Fibroblast of lung (primary cell): ENCODE results near the gene TOX2. TPM values are rescaled to one million over a fixed set of nuclear protein-coding genes. Genes with fewer than 3 reads are reported as not detected.

Experiments used
- DNase-seq, 2 donors: peaks; one replicate each; pipeline versions ENCODE4 v3.0.0 to v3.0.0-alpha.2; 2010; ENCODE audit warnings: low read depth in 2 of 2
- H2AFZ ChIP-seq: 2 replicates; pipeline ENCODE4 v1.5.1; 2012; ENCODE audit warnings: low read length, control low read depth, inconsistent platforms
- H3K27ac ChIP-seq: 2 replicates; pipeline ENCODE4 v1.5.1; 2011; ENCODE audit warnings: low read length, control low read depth; ENCODE audit not compliant: insufficient read depth
- H3K27me3 ChIP-seq: 2 replicates; pipeline ENCODE4 v1.5.1; 2011; ENCODE audit warnings: mild to moderate bottlenecking, low read length; ENCODE audit not compliant: control insufficient read depth, insufficient read depth
- H3K36me3 ChIP-seq: 2 replicates; pipeline ENCODE4 v1.5.1; 2011; ENCODE audit warnings: low read length; ENCODE audit not compliant: control insufficient read depth, insufficient read depth
- H3K4me1 ChIP-seq: 2 replicates; pipeline ENCODE4 v1.5.1; 2011; ENCODE audit warnings: low read length; ENCODE audit not compliant: control insufficient read depth, insufficient read depth; ENCODE audit errors: extremely low read depth
- H3K4me2 ChIP-seq: 2 replicates; pipeline ENCODE4 v1.5.1; 2011; ENCODE audit warnings: low read length, control low read depth; ENCODE audit not compliant: insufficient read depth; ENCODE audit errors: extremely low read depth
- H3K4me3 ChIP-seq, 4 experiments: fragments of 200-600 bp in 1 of 4; sonication (generic) in 1 of 4; replicated peaks in 1 of 4; 2 replicates each; pipeline ENCODE4 v1.5.1; 2011 to 2016; ENCODE audit warnings: low read length in 4 of 4, low read depth in 3 of 4, mild to moderate bottlenecking in 3 of 4, control low read depth in 2 of 4, inconsistent platforms in 1 of 4, mixed read lengths in 1 of 4; ENCODE audit not compliant: insufficient read depth in 1 of 4; ENCODE audit errors: control extremely low read depth in 1 of 4
- H3K79me2 ChIP-seq: 2 replicates; pipeline ENCODE4 v1.5.1; 2012; ENCODE audit warnings: mild to moderate bottlenecking, low read length, inconsistent platforms; ENCODE audit not compliant: control insufficient read depth, insufficient read depth
- H3K9ac ChIP-seq: 2 replicates; pipeline ENCODE4 v1.5.1; 2011; ENCODE audit warnings: mild to moderate bottlenecking, low read length, control low read depth; ENCODE audit not compliant: insufficient read depth
- H3K9me3 ChIP-seq: 2 replicates; pipeline ENCODE4 v1.5.1; 2012; ENCODE audit warnings: low read depth, low read length; ENCODE audit not compliant: control insufficient read depth, insufficient read depth
- H4K20me1 ChIP-seq: 2 replicates; pipeline ENCODE4 v1.5.1; 2011; ENCODE audit warnings: low read length; ENCODE audit not compliant: control insufficient read depth, insufficient read depth; ENCODE audit errors: extremely low read depth
- EZH2 ChIP-seq: IDR thresholded peaks from 2 replicates; pipeline ENCODE4 v1.5.1; 2012; ENCODE audit warnings: low read length, control low read depth, mild to moderate bottlenecking; ENCODE audit errors: missing control alignments
- polyA minus RNA-seq: library from RNA; depleted of rRNA, polyadenylated mRNA; stranded (reverse); fragments of >200 nt; gene quantifications from 2 replicates; pipeline ENCODE4 v1.2.3, GENCODE V29; 2011; ENCODE audit warnings: low replicate concordance
- polyA plus RNA-seq, 2 donors: library from polyadenylated mRNA; depleted of rRNA in 1 of 2; stranded (reverse) in 1 of 2; unstranded in 1 of 2; fragments of >200 nt; gene quantifications; 2 replicates each; pipeline ENCODE4 v1.2.1, GENCODE V29; 2011 to 2012; ENCODE audit warnings: missing spikeins in 1 of 2
- total RNA-seq: library from RNA; depleted of rRNA; stranded (reverse); fragments of >200 nt; gene quantifications from 2 replicates; pipeline ENCODE4 v1.2.1, GENCODE V29; 2014
- TF ChIP-seq, protein P1 (sequence below), 2 donors: IDR thresholded peaks in 1 of 2; conservative IDR thresholded peaks in 1 of 2; 1 replicate in 1 of 2; 2 replicates in 1 of 2; pipeline ENCODE4 v1.5.1; 2011 to 2012; ENCODE audit warnings: low read length in 2 of 2, control low read depth in 1 of 2, inconsistent platforms in 1 of 2, low read depth in 1 of 2, mild to moderate bottlenecking in 1 of 2

The TOX2 gene
- total RNA-seq, result 4.4 and 5.9 TPM in 2 replicates
- polyA plus RNA-seq, result 9.6 and 14.8 TPM in 2 replicates
- 31.4 and 38.5 TPM in 2 replicates for polyA plus RNA-seq (2012)
- 20.1 and 28.9 TPM in 2 replicates for polyA minus RNA-seq

GRCh38 chr20:43914311-43915210, at the start of gene TOX2:
TOX2 (plus strand) TSS chr20:43914852; CDS start chr20:43914892, 40 bp downstream.
- Histone ChIP-seq H2AFZ (peak within 1 kb of the TSS; percentile 90), H3K27ac (peak within 1 kb of the TSS; percentile 82), H4K20me1 (no peaks in the 10 kb centered on the region), H3K36me3 (no peaks in the 10 kb centered on the region), H3K9me3 (no peaks in the 10 kb centered on the region), H3K79me2 (peaks cover 42% of the 10 kb centered on the region), H3K27me3 (no peaks in the 10 kb centered on the region), H3K4me2 (peak within 1 kb of the TSS; percentile 98), H3K4me3 (peak within 1 kb of the TSS; percentile 73 to 87 (median 81)), H3K4me1 (peaks cover 4% of the 10 kb centered on the region), H3K9ac (peak within 1 kb of the TSS; percentile 81)
- TF ChIP-seq EZH2, result no peak
- peak; percentile 49 to 56 for DNase-seq

DNA sequence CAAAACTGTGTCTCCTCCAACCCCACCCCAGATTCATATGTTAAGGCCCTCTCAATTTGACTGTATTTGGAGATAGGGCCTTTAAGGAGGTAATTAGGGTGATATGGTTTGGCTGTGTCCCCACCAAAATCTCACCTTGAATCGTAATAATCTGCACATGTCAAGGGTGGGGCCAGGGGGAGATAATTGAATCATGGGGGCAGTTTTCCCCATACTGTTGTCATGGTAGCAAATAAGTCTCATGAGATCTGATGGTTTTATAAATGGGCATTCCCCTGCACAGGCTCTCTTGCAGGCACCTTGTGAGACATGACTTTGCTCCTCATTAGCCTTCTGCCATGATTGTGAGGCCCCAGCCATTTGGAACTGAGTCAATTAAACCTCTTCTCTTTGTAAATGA, 46.6 kb upstream of the TOX2 start:
- Histone ChIP-seq H3K36me3 (no peaks in the 10 kb centered on the region), H4K20me1 (no peaks in the 10 kb centered on the region), H3K4me1 (no peaks in the 10 kb centered on the region), H3K9ac (no peak overlapping the region), H3K79me2 (no peaks in the 10 kb centered on the region), H3K4me3 (no peak overlapping the region), H3K9me3 (no peaks in the 10 kb centered on the region), H3K4me2 (no peak overlapping the region), H3K27me3 (no peaks in the 10 kb centered on the region), H3K27ac (no peak overlapping the region), H2AFZ (no peak overlapping the region)
- TF ChIP-seq EZH2, result no peak
- TF ChIP-seq, protein P1, sequence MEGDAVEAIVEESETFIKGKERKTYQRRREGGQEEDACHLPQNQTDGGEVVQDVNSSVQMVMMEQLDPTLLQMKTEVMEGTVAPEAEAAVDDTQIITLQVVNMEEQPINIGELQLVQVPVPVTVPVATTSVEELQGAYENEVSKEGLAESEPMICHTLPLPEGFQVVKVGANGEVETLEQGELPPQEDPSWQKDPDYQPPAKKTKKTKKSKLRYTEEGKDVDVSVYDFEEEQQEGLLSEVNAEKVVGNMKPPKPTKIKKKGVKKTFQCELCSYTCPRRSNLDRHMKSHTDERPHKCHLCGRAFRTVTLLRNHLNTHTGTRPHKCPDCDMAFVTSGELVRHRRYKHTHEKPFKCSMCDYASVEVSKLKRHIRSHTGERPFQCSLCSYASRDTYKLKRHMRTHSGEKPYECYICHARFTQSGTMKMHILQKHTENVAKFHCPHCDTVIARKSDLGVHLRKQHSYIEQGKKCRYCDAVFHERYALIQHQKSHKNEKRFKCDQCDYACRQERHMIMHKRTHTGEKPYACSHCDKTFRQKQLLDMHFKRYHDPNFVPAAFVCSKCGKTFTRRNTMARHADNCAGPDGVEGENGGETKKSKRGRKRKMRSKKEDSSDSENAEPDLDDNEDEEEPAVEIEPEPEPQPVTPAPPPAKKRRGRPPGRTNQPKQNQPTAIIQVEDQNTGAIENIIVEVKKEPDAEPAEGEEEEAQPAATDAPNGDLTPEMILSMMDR (conservative IDR thresholded peaks at IDR 0.05 in 1 of 2, IDR thresholded peaks at IDR 0.05 in 1 of 2; ENCODE audit: low read depth in 1 of 2, low read length in 2 of 2), result no peak
- no peak for DNase-seq

- Histone ChIP-seq H3K36me3 (no peaks in the 10 kb centered on the region), H3K4me1 (no peaks in the 10 kb centered on the region), H3K4me2 (no peak overlapping the region), H2AFZ (no peak overlapping the region), H3K79me2 (no peaks in the 10 kb centered on the region), H4K20me1 (no peaks in the 10 kb centered on the region), H3K27me3 (no peaks in the 10 kb centered on the region), H3K9ac (no peak overlapping the region), H3K27ac (no peak overlapping the region), H3K4me3 (no peak overlapping the region), H3K9me3 (no peaks in the 10 kb centered on the region)
- peak; percentile 36 to 59 for DNase-seq
- no peak for TF ChIP-seq EZH2
- TF ChIP-seq, protein P1 (conservative IDR thresholded peaks at IDR 0.05 in 1 of 2, IDR thresholded peaks at IDR 0.05 in 1 of 2; ENCODE audit: low read depth in 1 of 2, low read length in 2 of 2), result no peak
Observed at GRCh38 chr20:43870484-43870883, 44.2 kb upstream of the TOX2 start.
